Measurements from ENCODE around the gene FXN.
"Not testable (repeated sequence)": the region's sequence is repeated elsewhere in the genome, so short reads cannot be mapped to it uniquely, and the experiment has no call there.

FXN gene

DNA sequence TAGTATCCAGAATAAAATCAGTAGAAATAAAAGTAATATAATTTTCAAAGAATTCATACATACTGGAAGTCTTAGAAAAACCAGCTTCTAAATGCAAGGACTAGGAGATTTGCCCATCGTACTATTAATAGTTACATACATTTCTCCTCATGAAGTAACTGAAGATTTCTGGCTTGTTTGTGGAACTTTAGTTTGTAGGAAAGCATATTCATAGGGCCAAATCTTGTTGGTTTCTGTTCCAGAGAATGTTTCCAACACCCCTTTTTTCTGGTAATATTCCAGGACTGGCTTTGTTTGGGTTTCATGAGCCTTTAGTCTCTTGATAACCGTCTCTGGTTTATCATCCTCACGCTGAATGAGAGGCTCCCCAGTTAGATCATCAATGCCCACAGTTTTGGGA lies 72.2 kb downstream of the FXN start:
- DNase-seq, result no peak

DNA sequence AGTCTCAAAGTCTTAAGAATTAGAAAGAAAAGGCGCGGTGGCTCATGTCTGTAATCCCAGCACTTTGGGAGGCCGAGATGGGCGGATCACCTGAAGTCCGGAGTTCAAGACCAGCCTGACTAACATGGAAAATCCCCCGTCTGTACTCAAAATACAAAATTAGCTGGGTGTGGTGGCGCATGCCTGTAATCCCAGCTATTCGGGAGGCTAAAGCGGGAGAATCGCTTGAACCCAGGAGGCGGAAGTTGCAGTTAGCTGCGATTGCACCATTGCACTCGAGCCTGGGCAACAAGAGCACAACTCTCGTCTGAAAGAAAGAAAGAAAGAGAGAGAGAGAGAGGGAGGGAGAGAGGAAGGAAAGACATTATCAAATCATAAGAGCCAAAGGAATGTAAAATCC lies 73.2 kb downstream of the FXN start:
- not testable (repeated sequence) for DNase-seq

DNA sequence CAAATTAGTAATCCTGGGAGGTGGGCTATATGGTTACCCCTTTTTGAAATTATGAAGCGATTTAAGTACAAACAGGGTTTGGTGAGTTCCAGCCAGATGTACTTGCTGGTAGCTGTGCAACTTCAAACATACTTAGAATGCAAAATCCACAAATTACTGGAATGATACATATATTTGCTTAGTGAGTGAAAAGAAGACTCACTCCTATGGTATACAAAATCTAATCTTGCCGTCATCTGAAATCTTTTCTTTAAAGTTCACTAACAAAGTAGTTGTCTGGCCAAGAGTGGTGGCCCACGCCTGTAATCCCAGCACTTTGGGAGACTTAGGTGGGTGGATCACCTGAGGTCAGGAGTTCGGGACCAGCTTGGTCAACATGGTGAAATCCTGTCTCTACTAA lies 73.6 kb downstream of the FXN start:
- DNase-seq, result no peak

DNA sequence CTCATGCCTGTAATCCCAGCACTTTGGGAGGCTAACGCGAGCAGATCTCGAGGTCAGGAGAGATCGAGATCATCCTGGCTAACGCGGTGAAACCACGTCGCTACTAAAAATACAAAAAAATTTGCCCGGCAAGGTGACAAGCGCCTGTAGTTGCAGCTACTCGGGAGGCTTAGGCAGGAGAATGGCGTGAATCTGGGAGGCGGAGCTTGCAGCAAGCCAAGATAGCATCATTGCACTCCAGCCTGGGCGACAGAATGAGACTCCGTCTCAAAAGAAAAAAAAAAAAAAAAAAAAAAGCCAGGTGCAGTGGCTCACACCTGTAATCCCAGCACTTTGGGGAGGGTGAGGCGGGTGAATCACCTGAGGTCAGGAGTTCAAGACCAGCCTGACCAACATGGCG lies 77.1 kb downstream of the FXN start:
- DNase-seq, result not testable (repeated sequence)

DNA sequence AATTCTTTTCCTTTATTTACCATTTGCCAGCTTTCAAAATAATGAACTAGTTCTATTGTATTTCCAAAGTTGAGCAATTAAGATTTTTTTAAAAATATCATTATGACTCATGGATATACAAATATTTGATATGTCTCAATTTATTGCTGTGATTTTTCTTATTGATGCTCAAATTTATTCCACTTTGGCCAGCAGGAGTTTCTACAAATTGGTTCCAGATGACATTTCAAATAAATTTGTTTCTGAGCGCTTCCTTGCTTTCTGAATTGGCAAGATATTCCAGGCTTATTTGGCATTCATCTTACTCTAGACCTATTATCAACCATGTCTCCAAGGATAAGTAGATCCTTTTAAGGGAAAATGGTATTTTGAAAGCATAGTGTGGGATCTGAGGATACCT lies 80.1 kb downstream of the FXN start:
- DNase-seq, result no peak

DNA sequence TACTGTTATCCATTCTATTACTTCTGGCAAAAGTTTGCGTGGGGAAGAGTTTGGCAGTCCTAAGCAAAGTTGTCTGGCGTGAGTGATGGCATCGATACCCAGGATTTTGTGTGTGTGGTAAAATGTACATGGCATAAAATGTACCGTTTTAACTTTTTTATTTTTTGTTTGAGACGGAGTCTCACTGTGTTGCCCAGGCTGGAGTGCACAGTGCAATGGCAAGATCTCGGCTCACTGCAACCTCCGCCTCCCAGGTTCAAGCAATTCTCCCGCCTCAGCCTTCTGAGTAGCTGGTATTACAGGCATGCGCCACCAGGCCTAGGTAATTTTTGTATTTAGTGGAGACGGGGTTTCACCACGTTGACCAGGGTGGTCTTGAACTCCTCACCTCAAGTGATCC lies 83.1 kb downstream of the FXN start:
- no peak for DNase-seq

DNA sequence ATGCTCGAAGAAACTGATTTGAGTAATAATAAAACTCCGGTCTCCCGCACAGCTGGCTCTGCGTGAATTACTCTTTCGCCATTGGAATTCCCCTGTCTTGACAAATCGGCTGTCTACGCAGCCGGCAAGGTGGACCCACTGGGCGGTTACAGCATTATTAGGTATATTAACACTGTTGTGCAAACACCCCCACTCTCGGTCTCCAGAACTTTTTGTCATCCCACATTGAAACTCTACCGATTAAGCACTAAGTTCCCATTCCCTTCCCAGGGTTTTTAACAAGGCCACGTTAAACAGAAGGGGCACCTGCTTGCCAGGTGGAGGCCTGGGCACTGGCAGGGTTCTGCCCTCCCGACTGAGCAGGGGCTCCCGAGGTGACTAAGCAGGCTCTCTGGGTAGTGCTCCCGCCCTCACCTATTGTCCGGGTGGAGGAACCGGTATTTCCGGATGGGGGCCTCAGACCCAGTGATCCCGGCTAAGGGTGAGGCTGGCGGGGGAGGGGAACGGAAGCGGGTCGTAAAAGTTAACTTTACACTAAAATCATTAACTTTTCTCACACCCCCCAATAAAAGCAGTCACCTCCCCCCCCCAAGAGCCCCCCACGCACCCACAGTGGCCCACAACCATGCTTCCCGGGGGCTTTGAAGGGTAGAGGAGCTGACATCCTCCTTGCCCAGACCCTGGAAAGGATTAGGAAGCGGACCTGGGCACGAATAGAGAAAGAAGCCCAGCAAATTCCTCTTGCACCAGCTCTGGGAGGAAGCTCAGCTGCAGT lies 85.0 kb downstream of the FXN start:
- DNase-seq, result peak in 1 of 2 donors; percentile 31

DNA sequence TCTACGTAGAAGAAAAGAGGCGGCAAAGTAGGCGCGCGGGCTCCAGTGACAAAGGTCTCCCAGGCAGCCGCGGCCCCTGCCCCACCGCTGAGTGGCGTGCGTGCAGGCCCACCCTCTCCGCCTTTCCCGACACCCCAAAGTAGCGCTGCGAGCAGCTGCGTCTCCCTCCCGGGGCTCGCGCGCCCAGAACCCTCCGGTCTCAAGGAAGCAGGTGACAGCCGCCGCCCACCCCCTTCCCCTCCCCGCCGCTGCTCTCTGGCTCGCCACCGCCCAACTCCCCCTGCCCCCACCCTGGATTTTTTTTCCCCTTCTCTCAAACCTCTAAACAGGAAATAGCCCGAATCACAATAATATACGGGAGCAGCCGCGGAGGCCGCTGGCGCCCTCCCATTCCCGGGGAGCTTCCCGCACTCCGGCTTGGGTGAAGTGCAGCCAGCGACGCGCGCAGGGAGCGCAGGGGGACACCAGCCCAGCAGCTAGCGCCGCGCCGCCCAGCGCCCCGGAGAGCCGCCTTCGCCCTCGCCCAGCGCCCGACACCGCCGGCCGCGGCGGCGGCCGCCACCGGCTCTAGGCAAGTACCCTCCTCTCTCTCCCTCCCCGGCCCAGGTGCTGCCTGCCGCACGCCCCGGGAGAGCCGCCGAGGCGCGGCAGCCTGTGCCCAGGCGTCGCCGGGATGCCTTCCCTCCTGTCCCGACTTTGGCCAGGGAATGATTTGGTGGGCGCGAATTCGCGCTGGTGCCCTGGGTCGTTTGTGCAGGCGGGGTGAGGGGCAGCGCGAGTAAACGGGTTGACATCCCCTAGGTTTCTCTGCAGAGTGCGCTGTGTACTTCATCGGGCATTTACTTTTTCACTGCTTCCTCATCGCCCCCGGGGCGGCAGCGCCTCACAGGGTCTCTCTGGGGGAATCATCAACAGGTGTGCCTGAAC lies 85.9 kb downstream of the FXN start:
- peak; percentile 22 to 41 for DNase-seq

DNA sequence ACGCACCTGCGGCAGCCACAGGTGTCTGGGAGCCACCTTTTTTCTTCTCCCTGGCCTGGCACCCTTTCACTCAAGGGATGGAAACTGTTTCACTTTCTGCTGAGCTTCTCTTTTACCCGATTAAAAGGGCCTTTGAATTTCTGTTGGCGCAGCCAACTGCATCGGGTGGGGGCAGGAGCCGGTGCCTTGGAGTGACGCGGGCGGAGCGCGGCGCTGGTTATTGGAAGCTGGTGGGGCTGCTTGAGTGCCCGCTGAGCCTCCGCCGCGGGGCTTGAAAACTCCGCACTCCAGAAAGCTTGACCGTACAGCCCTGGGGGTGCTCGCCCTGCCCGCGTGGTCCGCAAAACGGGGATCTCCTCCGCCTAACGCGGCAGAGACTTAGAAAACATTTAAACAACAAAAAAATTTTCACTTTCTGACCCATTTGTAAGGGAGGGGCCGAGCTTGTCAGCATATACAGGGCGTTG lies 86.6 kb downstream of the FXN start:
- DNase-seq, result peak; percentile 50 to 51

DNA sequence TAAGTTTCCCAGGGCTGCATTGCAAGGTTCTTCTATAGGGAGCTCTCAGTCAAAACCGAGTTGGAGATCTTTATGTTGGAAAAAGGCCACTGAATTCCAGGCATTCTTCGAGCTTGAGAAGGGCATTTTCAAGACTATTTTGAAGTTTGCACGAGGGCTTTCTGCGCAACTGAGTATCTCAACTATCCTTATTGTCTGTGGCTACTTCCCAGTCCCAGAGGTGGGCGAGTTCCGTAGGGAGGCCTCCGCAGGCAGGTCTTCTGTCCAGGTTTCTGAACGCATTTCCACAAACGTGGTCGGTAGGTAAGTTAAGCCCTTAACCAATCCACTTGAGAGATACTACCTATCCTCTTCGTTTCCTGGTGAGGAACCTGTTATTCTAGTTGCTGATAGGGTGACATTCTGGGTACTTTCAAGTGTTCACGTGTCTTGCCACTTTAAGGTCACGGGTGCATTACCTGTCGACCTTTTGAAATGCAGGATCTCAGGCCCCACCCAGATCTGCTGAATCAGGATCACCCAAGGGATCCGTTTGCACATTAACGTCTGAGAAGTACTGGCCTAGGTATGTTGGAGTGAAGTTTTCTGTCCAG lies 87.1 kb downstream of the FXN start:
- DNase-seq, result no peak

DNA sequence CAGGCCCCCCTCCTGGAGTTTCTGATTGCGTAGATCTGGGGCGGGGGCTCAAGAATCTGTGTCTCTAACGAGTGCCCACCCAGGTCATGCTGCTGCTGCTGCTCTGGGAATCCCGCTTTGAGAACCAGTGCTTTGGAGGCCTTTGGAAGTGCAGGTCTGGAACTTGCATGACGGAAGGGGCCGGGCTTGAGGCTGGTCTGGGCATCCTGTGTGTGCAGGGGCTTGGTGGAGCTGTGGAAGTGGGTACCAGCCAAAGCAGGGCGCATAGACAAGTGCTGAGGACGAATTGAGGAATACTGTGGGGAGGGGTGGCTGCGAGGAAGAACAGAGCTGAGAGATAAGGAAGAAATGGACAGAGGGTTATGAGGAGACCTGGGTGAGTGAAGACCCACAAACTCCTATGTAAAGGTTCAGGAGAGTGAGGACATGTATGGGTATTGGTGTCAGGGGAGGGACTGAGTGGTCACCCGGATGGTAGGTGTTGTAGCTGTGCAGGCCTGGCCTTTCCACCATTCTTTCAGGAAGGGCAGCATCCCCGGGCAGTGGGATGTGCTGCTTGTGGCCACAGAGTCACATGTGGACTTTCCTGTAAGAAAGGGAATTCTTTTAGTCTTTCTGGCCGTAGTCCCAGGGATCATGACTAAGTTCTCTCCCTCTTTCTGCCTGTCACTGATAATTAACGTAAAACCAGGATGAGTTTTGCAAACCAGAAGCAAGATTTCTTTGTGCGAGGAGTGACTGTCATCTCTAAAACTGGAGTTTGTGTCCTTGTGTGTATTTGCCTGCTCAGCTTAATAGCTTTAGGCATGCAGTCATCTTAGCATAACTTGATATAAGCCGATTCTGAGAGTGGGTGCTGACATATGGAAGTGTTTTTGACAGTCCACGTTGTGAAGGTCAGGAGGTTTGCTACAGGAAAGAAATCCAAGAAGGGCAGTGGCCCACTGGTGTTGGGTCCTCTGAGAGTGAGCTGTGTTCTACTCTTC lies 95.2 kb downstream of the FXN start:
- no peak for DNase-seq

DNA sequence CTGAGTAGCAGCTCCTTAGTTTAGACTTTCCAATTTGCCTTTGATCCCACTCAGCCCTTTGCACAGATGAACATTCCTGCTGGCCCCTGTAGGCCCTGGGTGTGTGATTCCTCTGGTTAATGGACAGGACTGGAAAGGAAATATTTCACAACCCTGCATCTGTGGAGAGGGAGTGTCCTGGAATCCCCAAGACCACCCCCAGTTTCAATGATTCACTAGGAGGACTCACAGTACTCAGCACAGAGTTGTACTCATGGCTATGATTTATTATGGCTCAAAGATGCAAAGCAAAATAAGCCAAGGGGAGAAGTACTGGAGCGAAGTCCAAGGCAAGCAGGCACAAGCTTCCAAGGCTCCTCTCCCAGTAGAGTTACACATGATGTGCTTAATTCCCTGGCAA lies 96.1 kb downstream of the FXN start:
- DNase-seq, result no peak

DNA sequence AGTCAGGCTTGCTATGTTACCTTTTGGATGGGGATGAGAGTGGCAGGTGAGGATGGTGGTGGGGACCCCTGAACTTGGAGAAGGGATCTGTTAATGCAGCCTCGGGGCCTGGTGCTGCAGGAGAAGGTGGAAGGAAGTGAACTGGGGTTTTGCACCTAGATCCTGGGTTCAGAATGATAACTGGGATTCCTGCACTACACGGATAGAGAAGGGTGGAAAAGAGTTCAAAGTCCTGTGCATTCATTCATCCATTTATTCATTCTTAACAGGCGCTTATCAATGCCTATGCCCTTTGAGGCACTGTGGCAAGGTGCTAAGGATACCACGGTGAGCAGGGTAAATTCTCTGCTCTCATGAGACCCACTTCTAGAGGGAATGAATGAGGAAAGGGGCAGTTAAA lies 96.8 kb downstream of the FXN start:
- DNase-seq, result no peak

DNA sequence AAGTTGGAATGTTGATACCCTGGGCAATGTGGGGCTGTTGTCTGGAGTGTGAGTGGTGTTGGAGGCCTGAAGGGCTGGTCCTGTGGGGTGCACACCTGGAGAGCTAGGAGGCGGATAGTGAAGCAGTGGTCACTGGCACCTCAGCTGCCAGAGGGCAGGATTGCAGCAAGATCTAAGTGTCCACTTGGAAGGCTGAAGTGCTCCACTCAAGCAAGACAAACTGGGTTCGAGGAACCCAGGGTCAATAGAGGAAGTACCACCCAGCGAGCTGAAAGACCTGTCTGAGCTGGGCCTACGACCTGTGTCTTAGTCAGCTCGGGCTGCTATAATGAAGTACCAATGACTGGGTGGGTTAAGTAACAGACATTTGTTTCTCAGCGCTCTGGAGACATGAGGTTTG lies 98.9 kb downstream of the FXN start:
- DNase-seq, result no peak

DNA sequence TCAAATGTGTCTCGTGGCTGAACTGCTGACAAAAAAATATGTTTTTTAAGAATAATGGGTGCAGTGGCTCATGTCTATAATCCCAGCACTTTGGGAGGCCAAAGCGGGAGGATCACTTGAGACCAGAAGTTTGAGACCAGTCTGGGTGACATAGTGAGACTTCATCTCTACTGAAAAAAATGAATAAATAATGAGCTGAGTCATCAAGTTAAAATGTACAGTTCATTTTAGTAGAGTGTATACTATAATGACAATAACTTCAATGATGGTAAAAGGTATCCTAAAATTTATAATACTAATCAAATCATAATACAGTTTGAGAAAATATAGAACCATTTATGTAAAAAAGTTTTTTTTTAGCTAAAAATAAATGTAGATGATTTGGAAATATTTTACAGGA lies 100.6 kb downstream of the FXN start:
- no peak for DNase-seq

DNA sequence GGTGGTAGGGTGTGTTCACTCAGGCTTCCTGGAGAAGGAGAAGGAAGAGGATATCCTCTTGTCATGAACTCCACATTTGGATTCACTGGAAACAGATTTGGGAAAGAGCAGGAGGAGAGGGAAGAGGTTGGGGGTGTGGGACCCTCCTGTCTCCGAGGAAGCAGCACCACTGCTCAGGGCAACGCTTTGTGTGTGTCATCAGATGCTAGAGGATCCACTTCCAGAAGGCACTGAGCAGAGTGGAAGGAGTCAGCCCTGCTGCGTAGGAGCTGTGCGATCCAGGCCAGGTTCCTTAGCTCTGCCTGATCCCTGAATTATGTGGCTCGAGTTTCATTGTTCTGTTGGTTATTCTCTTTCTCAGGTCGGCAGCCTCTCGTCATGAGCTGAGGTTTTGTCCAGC lies 101.2 kb downstream of the FXN start:
- DNase-seq, result no peak

DNA sequence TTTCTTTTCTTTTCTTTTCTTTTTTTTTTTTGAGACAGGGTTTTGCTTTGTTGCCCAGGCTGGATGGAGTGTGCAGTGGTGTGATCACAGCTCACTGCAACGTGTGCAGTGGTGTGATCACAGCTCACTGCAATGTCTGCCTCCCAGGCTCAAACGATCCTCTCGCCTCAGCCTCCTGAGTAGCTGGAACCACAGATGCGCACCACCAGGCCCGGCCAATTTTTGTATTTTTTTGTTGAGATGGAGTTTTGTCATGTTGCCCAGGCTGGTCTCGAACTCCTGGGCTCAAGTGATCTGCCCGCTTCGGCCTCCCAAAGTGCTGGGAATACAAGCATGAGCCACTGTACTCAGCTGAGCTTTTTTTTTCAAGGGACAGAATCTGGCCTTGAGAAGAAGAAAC lies 101.8 kb downstream of the FXN start:
- no peak for DNase-seq

DNA sequence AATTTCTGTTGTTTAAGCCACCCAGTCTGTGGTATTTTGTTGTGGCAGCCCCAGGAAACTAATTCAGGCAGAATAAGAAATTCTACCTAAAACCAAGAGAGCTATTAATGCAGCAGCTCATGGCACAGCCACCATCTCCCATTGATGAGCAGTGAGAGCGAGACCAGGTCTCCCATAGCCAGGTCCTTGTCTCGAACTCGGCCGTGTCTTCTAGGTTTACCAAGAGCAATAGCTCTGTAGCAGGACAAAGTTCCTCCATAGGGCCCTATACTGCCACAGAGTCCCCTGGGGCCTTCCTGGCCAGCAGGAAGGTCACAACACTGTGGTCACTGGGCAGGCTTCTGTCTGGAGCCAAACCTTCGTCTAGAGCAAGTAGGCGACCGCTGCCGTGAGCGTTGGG lies 104.0 kb downstream of the FXN start:
- DNase-seq, result no peak

DNA sequence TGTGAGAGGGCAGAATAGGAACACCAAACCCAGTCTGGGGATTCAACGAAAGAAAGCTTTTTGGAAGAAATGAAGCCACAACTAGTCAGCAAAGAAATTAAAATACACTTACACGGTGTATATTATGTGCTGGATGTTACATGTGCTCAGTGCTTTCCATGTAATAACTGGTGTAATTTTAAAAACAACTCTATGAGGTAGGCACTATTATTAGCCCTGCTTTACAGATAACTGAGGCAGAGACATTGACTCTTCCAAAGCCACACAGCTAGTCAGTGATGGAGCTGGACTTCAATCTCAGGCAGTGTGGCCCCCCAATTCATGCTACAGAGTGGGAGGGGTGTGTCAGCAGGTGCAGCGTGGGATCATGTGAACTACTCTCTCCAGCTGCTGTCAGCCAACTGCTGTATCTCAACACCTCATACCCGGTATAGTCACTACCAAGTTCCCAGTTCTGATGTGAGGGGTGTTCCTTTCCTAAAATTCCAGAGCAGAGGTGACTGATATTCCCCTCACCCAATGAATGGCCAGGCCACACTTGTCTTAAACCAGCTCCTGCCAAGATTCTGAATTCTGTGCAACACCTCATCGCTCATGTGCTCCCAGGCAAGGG lies 104.7 kb downstream of the FXN start:
- no peak for DNase-seq

DNA sequence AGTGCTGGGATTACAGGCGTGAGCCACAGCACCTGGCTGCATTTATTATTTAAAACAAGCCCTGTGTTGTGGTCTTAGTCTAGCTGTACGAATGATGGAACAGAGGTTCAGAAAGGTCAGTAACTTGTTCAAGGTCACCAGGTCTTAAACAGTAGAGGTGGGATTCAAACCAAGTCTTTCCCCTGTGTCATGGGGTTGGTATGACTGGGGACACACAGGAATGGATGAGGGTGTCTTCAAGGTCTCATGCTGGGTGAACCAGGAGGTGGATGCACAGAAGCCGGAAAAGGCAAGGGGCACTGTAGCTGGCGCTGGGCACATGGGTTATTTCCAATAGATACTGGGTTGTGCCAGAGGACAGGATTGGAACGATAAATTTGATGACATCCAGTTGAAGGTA lies 106.3 kb downstream of the FXN start:
- no peak for DNase-seq

DNA sequence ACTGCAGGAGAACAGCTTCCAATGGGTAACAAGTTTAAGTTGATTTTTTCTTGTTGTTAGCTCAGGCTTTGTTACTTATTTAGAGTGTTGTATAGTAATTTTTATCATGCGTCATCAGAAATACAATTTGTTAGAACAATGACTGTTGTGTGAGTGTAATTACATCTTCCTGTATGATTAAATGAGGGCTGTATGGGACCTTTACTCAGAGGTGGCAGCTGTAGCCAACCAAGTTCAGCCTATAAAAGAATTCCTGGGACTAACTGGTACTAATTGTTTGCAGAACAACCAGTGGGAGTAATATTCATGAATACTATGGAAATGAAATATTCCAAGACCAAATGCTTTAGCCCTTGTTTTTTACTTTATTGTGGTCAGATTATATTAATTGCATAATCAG lies 107.7 kb downstream of the FXN start:
- DNase-seq, result no peak

DNA sequence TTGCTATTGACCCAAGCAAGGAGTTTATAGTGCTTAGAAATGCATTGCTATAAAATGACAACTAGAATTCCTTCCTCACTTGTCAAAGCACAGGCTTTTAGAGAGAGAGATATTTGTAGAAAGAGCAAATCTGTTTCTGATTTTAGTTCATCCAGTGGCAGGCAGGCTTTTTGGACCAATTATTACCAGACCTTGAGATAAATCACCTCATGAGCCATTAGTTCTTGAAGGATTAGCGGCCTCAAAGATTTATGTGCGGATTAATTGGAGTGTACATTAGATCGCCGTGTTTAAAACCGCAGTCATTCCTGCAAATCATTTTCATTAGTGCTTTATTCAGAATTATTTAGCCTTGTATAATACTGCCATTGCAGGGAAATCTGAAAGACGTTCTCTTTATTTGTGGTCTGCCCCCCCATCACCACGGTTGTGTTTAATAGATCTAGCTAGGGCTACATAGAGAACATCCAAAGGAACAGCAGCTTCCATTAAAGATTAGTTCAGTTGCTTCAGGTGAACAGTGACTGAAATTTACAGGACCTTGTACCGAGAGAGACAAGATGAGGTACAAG lies 109.7 kb downstream of the FXN start:
- DNase-seq, result no peak

Data from stimulated activated CD4-positive, alpha-beta T cell treated with anti-CD3 and anti-CD28 coated beads, Interleukin-2, amount 100 ng/mL, for 24 hours (primary cell).